Stimulated activated naive B cell treated with anti-CD40 and anti-IgM and Interleukin-4, amounts not matched to agents 10 μg/mL and 1 μg/mL and 100 μg/mL, for 72 hours (primary cell): ENCODE results near the gene NOSIP.

Source experiments
- ATAC-seq, 2 donors: fragments of 150-1000 bp; cut with Tn5 transposase; replicated peaks; 2 replicates each; pipeline ENCODE4 v1.10.0; 2021; ENCODE audit warnings: moderate library complexity in 1 of 2
- DNase-seq: peaks from one replicate; pipeline ENCODE4 v3.0.0; 2021
- H3K27ac Mint-ChIP-seq: one replicate; pipeline ENCODE4 v1.8.0; 2022; ENCODE audit warnings: mild to moderate bottlenecking, mixed read lengths
- H3K27me3 Mint-ChIP-seq, 2 donors: one replicate each; pipeline ENCODE4 v1.8.0; 2022; ENCODE audit warnings: mixed read lengths in 2 of 2
- H3K36me3 Mint-ChIP-seq, 2 donors: one replicate each; pipeline ENCODE4 v1.8.0; 2022; ENCODE audit warnings: mixed read lengths in 2 of 2, mild to moderate bottlenecking in 1 of 2
- H3K4me1 Mint-ChIP-seq, 2 donors: one replicate each; pipeline ENCODE4 v1.8.0; 2022; ENCODE audit warnings: mixed read lengths in 2 of 2, mild to moderate bottlenecking in 1 of 2
- H3K4me3 Mint-ChIP-seq, 2 donors: one replicate each; pipeline ENCODE4 v1.8.0; 2022; ENCODE audit warnings: mild to moderate bottlenecking in 2 of 2, mixed read lengths in 2 of 2, moderate library complexity in 1 of 2
- H3K9me3 Mint-ChIP-seq, 2 donors: one replicate each; pipeline ENCODE4 v1.8.0; 2022; ENCODE audit warnings: mixed read lengths in 2 of 2, mild to moderate bottlenecking in 1 of 2

The NOSIP gene

DNA sequence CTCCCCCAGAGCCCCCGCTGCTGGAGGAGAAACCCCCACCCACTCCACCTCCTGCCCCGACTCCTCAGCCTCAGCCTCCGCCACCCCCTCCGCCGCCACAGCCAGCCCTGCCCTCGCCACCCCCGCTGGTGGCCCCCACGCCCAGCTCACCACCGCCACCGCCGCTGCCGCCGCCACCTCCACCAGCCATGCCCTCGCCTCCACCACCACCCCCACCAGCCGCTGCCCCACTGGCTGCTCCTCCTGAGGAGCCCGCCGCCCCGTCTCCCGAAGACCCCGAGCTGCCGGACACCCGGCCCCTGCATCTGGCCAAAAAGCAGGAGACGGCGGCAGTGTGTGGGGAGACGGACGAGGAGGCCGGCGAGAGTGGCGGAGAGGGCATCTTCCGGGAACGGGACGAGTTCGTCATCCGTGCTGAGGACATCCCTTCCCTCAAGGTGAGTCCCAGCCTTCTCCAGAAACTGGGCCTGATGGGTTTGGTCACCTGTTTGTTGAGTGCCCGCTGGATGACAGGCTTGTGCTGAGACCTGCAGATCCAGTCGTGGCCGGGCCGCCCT lies 21.2 kb upstream of the NOSIP start:
- Mint-ChIP-seq H3K27me3 (no peaks in the 10 kb centered on the region), H3K4me3 (no peak overlapping the region), H3K9me3 (no peaks in the 10 kb centered on the region), H3K36me3 (peaks cover 26 to 32% of the 10 kb centered on the region in 2 donors), H3K4me1 (peaks cover 8 to 18% of the 10 kb centered on the region in 2 donors), H3K27ac (no peak overlapping the region)
- DNase-seq (no peak), ATAC-seq (no peak)

DNA sequence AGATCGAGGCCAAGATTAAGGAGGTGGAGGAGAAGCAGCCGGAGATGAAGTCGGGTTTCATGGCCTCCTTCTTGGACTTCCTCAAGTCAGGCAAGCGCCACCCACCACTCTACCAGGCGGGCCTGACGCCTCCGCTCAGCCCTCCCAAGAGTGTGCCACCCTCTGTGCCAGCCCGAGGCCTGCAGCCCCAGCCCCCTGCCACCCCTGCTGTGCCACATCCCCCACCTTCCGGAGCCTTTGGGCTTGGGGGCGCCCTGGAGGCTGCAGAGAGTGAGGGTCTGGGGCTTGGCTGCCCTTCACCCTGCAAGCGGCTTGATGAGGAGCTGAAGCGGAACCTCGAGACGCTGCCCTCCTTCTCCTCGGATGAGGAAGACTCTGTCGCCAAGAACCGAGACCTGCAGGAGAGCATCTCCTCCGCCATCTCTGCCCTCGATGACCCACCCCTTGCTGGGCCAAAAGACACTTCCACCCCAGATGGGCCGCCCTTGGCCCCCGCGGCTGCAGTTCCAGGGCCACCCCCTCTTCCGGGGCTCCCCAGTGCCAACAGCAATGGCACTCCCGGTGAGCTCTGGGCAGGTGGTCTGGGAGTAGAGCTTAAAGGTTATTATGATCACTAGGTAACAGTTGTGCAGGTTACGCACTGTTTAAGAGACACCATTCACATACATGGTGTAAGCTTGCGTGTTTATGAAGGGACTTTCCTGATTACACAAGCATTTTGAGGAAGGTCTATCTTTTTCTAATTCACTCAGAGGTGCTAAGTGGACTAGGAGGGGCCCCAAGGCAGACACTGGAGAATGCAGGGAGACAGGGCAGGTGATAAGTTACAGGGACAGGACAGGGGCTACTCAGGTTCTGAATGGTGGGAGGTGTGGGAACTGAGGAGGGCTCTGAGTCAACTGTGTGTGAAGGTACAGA lies 19.3 kb upstream of the NOSIP start:
- H3K27ac Mint-ChIP-seq, result peak overlapping the region; percentile 83
- peaks cover 32 to 39% of the 10 kb centered on the region in 2 donors for H3K36me3 Mint-ChIP-seq
- H3K27me3 Mint-ChIP-seq, result no peaks in the 10 kb centered on the region
- no peaks in the 10 kb centered on the region for H3K9me3 Mint-ChIP-seq
- no peak overlapping the region for H3K4me3 Mint-ChIP-seq
- peaks cover 8 to 21% of the 10 kb centered on the region in 2 donors for H3K4me1 Mint-ChIP-seq
- DNase-seq, result no peak
- ATAC-seq, result peak in 1 of 2 donors; percentile 14

DNA sequence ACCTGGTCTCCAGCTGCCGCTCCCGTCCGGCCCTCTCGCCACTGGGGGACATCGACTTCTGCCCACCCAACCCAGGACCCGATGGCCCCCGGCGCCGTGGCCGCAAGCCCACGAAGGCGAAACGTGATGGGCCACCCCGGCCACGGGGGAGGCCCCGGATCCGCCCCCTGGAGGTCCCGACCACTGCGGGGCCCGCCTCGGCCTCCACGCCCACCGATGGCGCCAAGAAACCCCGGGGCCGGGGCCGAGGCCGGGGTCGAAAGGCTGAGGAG lies 17.3 kb upstream of the NOSIP start:
- Mint-ChIP-seq H3K36me3 (peaks cover 34 to 47% of the 10 kb centered on the region in 2 donors), H3K9me3 (no peaks in the 10 kb centered on the region), H3K4me1 (peaks cover 24 to 41% of the 10 kb centered on the region in 2 donors), H3K27me3 (no peaks in the 10 kb centered on the region), H3K27ac (no peak overlapping the region), H3K4me3 (no peak overlapping the region)
- no peak for DNase-seq
- no peak for ATAC-seq

DNA sequence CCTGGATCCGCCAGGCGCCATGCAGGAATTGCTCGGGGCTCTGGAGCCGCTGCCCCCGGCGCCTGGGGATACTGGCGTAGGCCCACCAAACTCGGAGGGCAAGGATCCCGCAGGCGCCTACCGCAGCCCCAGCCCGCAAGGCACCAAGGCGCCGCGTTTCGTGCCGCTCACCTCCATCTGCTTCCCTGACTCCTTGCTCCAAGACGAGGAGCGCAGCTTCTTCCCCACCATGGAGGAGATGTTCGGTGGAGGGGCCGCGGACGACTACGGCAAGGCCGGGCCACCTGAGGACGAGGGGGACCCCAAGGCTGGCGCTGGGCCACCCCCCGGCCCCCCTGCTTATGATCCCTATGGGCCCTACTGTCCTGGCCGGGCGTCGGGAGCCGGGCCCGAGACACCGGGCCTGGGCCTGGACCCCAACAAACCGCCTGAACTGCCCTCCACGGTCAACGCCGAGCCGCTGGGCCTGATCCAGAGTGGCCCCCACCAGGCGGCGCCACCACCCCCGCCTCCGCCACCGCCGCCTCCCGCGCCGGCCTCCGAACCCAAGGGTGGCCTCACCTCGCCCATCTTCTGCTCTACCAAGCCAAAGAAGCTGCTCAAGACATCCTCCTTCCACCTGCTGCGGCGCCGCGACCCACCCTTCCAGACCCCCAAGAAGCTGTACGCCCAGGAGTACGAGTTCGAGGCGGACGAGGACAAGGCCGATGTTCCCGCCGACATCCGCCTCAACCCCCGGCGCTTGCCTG lies 16.8 kb upstream of the NOSIP start:
- ATAC-seq, result no peak
- no peak overlapping the region for H3K4me3 Mint-ChIP-seq
- peaks cover 27 to 46% of the 10 kb centered on the region in 2 donors for H3K4me1 Mint-ChIP-seq
- peaks cover 34 to 50% of the 10 kb centered on the region in 2 donors for H3K36me3 Mint-ChIP-seq
- no peak overlapping the region for H3K27ac Mint-ChIP-seq
- no peaks in the 10 kb centered on the region for H3K9me3 Mint-ChIP-seq
- H3K27me3 Mint-ChIP-seq, result no peaks in the 10 kb centered on the region
- no peak for DNase-seq

DNA sequence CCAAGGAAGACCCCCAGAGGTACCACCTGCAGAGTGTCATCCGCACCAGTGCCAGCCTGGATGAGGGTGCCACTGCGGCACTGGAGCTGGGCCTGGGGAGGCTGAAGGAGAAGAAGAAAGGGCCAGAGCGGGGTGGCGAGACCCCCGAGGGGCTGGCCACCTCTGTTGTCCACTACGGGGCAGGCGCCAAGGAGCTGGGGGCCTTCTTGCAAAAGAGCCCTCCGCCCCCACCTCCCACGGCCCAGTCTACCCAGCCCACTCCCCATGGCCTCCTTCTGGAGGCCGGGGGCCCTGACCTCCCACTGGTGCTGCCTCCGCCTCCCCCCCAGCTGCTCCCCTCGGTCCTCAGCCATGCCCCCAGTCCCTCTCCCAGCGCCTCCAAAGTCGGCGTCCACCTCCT lies 16.1 kb upstream of the NOSIP start:
- no peaks in the 10 kb centered on the region for H3K9me3 Mint-ChIP-seq
- no peaks in the 10 kb centered on the region for H3K27me3 Mint-ChIP-seq
- no peak overlapping the region for H3K27ac Mint-ChIP-seq
- peaks cover 27 to 49% of the 10 kb centered on the region in 2 donors for H3K4me1 Mint-ChIP-seq
- ATAC-seq (no peak), DNase-seq (no peak)
- H3K36me3 Mint-ChIP-seq, result peaks cover 34 to 50% of the 10 kb centered on the region in 2 donors
- no peak overlapping the region for H3K4me3 Mint-ChIP-seq

DNA sequence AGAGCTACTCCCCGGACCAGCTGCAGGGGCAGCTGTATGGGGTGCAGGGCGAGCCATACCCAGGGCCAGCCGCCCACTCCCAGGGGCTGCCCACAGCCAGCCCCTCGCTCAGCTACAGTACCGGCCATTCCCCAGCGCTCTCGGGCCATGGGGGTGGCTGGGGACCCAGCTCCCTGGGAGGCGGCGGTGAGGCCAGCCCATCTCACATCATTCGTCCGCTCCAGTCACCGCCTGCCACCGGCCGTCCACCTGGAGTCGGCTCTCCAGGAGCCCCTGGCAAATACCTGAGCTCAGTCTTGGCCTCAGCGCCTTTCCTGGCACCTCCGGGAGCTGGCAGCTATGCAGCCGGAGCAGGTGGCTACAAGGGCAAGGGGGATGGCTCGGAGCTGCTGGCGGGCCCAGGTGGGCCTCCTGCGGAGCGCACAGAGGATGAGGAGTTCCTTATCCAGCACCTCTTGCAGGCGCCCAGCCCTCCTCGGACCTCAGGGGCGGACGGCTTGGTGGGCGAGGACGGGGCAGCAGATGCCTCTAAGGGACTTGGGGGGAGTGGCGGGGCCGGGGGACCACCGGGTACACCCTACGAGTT lies 15.6 kb upstream of the NOSIP start:
- no peaks in the 10 kb centered on the region for H3K27me3 Mint-ChIP-seq
- ATAC-seq (no peak), DNase-seq (no peak)
- H3K4me3 Mint-ChIP-seq, result no peak overlapping the region
- no peaks in the 10 kb centered on the region for H3K9me3 Mint-ChIP-seq
- peaks cover 24 to 45% of the 10 kb centered on the region in 2 donors for H3K4me1 Mint-ChIP-seq
- H3K27ac Mint-ChIP-seq, result no peak overlapping the region
- peaks cover 31 to 45% of the 10 kb centered on the region in 2 donors for H3K36me3 Mint-ChIP-seq

DNA sequence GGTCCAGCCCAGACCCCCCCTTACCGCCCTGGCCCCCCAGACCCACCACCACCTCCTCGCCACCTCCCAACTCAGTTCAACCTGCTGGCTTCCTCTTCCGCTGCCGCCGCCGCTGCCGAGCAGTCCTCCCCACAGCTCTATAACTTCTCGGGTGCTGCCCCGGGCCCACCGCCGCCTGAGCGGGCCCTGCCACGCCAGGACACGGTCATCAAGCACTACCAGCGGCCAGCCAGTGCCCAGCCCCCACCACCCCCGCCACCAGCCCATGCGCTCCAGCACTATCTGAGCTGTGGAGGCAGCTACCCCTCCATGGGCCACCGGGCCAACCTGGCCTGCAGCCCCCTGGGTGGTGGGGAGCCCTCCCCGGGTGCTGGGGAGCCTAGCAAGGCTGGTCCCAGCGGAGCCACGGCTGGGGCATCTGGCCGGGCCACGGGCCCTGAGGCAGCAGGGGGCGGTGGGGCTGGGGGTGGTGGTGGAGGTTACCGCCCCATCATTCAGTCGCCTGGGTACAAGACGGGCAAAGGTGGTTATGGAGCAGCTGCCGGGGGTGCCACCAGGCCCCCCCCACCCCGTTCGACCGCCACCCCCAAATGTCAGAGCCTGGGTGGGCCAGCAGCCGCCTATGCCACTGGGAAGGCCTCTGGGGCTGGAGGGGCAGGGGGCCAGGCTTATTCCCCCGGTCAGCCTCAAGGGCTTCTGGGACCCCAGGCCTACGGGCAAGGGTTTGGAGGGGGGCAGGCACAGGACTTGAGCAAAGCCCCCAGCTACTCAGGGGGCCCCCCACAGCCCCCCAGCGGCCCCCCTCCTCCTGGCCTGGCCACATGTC lies 14.8 kb upstream of the NOSIP start:
- H3K27ac Mint-ChIP-seq, result no peak overlapping the region
- DNase-seq (no peak), ATAC-seq (no peak)
- H3K27me3 Mint-ChIP-seq, result no peaks in the 10 kb centered on the region
- H3K36me3 Mint-ChIP-seq, result peaks cover 26 to 41% of the 10 kb centered on the region in 2 donors
- no peaks in the 10 kb centered on the region for H3K9me3 Mint-ChIP-seq
- H3K4me1 Mint-ChIP-seq, result peaks cover 24 to 41% of the 10 kb centered on the region in 2 donors
- no peak overlapping the region for H3K4me3 Mint-ChIP-seq

DNA sequence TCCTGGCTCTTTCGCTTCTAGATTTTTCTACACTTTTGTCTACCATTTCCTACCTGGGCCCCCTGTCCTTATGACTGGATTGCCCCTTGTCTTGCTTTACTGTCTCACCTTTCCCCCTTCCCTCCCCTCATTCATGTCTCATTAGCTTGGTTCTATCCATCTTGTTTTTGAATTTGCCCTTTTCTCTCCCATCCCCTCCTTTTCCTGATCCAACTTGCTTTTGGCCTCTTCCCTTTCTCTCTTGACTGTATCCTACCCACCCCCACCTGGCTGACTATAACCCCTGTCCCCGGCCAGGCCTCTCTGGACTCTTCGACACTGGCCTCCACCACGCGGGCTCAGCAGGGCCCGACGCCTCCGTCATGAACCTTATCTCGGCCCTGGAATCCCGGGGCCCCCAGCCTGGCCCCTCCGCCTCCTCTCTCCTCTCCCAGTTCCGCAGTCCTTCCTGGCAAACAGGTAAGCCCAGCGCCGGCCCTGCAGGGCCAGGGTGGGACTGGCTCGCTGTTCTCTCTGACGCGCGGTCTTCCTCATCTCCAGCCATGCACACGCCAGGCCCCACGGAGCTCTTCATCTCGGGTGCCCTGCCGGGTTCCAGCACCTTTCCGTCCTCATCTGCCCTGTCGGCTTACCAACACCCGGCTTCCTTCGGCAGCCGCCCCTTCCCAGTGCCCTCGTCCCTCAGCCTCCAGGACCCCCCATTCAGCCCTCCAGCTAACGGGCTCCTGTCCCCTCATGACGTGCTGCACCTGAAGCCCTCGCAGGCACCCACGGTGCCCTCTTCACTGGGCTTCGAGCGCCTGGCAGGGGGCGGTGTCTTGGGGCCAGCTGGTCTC lies 14.0 kb upstream of the NOSIP start:
- ATAC-seq (no peak), DNase-seq (no peak)
- H3K4me3 Mint-ChIP-seq, result peak overlapping the region; percentile 77 to 96
- H3K4me1 Mint-ChIP-seq, result peaks cover 22 to 35% of the 10 kb centered on the region in 2 donors
- no peaks in the 10 kb centered on the region for H3K9me3 Mint-ChIP-seq
- peaks cover 20 to 35% of the 10 kb centered on the region in 2 donors for H3K36me3 Mint-ChIP-seq
- H3K27me3 Mint-ChIP-seq, result no peaks in the 10 kb centered on the region
- peak overlapping the region; percentile 48 for H3K27ac Mint-ChIP-seq

DNA sequence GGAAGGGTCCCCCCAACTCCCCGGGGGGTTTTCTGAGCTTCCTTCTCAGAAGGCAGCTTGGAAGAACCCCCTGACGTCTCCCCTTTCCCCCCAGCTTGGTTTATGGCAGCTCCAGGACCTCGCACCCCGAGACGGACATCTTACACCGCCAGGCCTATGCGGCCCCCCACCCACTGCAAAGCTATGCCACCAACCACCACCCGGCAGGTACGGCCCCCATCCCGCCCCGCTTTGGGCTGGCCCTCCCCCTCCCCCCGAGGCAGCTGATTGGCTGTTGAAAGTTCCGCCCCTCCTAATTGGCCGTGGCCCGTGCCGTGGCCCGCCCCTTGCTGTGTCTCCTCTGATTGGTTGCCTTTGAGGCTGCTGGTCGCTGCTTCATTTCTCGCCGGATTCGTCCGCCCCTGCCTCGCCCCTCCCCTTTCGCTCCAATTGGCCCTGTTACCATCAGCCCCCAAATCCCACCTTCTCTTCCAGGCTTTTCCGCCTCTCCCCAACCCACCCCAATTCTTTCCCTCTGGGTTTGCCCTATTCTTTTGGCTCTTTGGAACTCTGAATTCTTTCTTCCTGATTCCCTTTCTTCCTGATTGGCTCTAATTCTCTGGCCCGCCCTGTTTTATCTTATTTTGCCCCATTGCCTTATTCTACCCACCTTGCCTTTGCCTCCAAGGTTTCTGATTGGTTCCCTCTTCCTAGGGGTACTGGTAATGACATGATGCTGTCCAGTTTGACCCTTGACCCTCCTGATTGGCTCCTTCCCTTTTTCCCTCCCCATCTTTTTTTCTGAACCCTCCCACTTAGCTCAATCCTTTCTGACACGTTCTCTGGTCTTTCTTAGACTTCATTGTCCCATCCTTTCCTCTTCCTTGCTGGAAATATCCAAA lies 13.1 kb upstream of the NOSIP start:
- DNase-seq, result peak; percentile 83

DNA sequence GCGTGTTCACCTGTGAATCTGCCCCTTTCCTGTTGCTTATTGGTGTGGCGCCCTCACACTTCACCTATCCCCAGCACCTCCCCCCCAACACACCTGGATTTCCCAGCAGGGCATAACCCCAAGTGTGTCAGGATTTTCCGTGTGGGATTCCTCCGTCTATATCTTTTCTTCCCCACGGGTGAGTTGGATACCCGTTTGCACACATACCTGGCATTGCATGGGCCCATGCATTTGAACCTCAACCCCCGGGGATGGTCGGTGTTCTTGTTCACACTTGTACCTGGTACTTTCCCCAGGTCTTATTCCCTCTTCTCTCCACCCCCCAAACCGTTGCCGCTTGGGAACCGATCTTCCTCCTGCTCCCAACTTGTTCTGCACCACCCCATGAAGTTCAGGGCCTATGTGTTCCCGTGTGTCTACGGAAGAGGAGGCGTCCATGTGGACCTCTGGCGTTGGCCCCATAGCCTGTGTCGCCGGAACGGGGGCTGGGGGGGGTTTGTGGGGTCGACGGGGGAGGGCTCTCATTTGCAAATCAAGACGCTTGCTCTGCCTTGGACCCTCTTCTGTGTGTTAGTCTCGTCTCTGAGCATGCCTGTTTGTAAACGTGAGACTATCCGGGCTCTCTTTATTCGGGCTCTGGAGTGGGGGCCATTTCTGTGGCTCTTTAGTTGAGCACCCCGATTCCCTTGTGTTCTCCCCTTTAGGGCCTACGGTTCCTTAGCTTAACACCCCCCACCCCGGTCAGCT lies 12.3 kb upstream of the NOSIP start:
- Mint-ChIP-seq H3K9me3 (no peaks in the 10 kb centered on the region), H3K27me3 (no peaks in the 10 kb centered on the region), H3K27ac (peak overlapping the region; percentile 76), H3K4me1 (peaks cover 23 to 37% of the 10 kb centered on the region in 2 donors), H3K36me3 (peaks cover 19 to 27% of the 10 kb centered on the region in 2 donors), H3K4me3 (peak overlapping the region; percentile 77 to 96)
- ATAC-seq (no peak), DNase-seq (no peak)

More for the DNA sequence above, 13.1 kb upstream of the NOSIP start:
- Mint-ChIP-seq H3K27me3 (no peaks in the 10 kb centered on the region), H3K36me3 (peaks cover 19 to 31% of the 10 kb centered on the region in 2 donors), H3K4me1 (peaks cover 25 to 37% of the 10 kb centered on the region in 2 donors), H3K9me3 (no peaks in the 10 kb centered on the region), H3K27ac (peak overlapping the region; percentile 48), H3K4me3 (peak overlapping the region; percentile 77 to 96)
- ATAC-seq, result peak; percentile 49 to 52

DNA sequence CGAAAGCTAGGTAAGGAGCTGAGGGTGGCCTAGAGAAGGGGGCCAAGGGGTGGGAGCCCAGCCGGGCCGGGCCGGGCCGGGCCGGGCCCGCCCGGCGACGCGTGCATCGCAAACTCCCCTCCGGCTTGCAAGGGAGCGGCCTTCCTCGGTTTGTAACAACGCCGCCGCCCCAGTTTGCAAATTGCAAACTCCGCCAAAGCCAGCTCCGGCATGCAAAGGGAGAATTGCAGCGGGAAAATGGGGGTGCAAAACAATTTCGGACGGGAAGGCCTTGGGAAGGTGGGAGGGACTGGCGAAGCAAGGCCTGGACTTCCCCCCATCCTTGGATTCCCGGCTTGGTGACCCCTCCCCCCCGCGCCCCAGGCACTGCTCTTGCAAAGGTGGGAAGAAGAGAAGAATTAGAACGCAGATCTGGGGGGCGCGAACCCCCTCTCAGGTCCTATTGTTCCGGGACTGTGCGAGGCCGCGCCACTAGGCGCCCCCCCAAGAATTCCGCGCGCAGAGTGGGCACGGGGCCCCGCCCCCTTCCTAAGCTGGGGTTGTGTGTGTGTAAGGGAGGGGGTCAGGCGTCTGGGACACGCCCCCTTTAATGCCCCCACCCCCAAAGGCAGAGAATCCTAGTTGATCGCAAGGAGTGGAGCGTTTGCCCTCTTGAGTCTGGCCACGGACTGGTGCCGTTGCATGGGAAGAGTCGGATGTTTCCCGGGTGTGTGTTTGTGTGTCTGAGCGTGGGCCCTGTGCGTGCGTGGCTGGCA lies 11.6 kb upstream of the NOSIP start:
- Mint-ChIP-seq H3K27me3 (no peaks in the 10 kb centered on the region), H3K36me3 (peaks cover 17 to 27% of the 10 kb centered on the region in 2 donors), H3K9me3 (no peaks in the 10 kb centered on the region), H3K4me3 (peak overlapping the region; percentile 77 to 96), H3K27ac (peak overlapping the region; percentile 83), H3K4me1 (peaks cover 23 to 37% of the 10 kb centered on the region in 2 donors)
- DNase-seq (no peak), ATAC-seq (peak; percentile 5 to 8)
